IMR-90 (cell line): ENCODE measurements around the gene KIAA0040. TPM values are rescaled to one million over a fixed set of nuclear protein-coding genes. Genes with fewer than 3 reads are reported as not detected.

ENCODE experiments used
- ATAC-seq: fragments of 200-7000 bp; cut with Tn5 transposase; 2 replicates; pipeline ENCODE4 v1.9.1; 2020; ENCODE audit warnings: low read depth, mild to moderate bottlenecking, moderate library complexity
- BruUV-seq: library from RNA; stranded (reverse); fragments of 400-500 nt; replicated peaks from 2 replicates; lab custom pipeline; 2021; lab: Mats Ljungman, UMichigan
- CTCF ChIA-PET: fragments of 300-600 bp; formaldehyde crosslinking; extraction: SDS; loops from one replicate; lab custom pipeline; 2021; ENCODE audit warnings: antibody characterized with exemption; lab: Yijun Ruan, JAX
- POLR2A ChIA-PET: fragments of 300-600 bp; sonication (Branson Sonifier 250); formaldehyde crosslinking; loops from one replicate; lab custom pipeline; 2022; ENCODE audit warnings: antibody characterized with exemption; ENCODE audit not compliant: unreplicated experiment; lab: Charles Lee
- DNase-seq: peaks from one replicate; pipeline ENCODE4 v3.0.0; 2013
- H2AFZ ChIP-seq: replicated peaks from 2 replicates; pipeline ENCODE3; 2013; ENCODE audit warnings: low read length, mild to moderate bottlenecking; ENCODE audit not compliant: poor library complexity
- H2AK5ac ChIP-seq: 2 replicates; pipeline ENCODE4 v1.6.1; 2013; ENCODE audit warnings: low read depth, low read length, inconsistent platforms
- H2AK9ac ChIP-seq: replicated peaks from 2 replicates; pipeline ENCODE3; 2013; ENCODE audit warnings: mild to moderate bottlenecking, low read depth, low read length, moderate library complexity; ENCODE audit not compliant: poor library complexity
- H2BK120ac ChIP-seq: 2 replicates; pipeline ENCODE4 v1.6.1; 2013; ENCODE audit warnings: low read depth, low read length, inconsistent platforms
- H2BK15ac ChIP-seq: 3 replicates; pipeline ENCODE4 v1.6.1; 2013; ENCODE audit warnings: low read depth, low read length, inconsistent platforms
- H2BK20ac ChIP-seq: 2 replicates; pipeline ENCODE4 v1.6.1; 2013; ENCODE audit warnings: low read depth, mild to moderate bottlenecking, inconsistent platforms, low read length, moderate library complexity
- H2BK5ac ChIP-seq: 2 replicates; pipeline ENCODE4 v1.6.1; 2013; ENCODE audit warnings: mild to moderate bottlenecking, low read depth, low read length, inconsistent platforms; ENCODE audit not compliant: poor library complexity, severe bottlenecking
- H3K14ac ChIP-seq: replicated peaks from 2 replicates; pipeline ENCODE4 v1.6.1; 2013; ENCODE audit warnings: low read depth, low read length, inconsistent platforms
- H3K18ac ChIP-seq: 2 replicates; pipeline ENCODE4 v1.6.1; 2013; ENCODE audit warnings: low read depth, low read length, control low read depth
- H3K23ac ChIP-seq: 2 replicates; pipeline ENCODE4 v1.6.1; 2013; ENCODE audit warnings: low read depth, low read length, inconsistent platforms
- H3K27ac ChIP-seq: 2 replicates; pipeline ENCODE4 v1.5.1; 2013; ENCODE audit warnings: mild to moderate bottlenecking, control low read depth, low read length; ENCODE audit not compliant: insufficient read depth
- H3K27me3 ChIP-seq: 2 replicates; pipeline ENCODE4 v1.6.1; 2013; ENCODE audit warnings: low read length; ENCODE audit not compliant: control insufficient read depth, insufficient read depth
- H3K36me3 ChIP-seq: 2 replicates; pipeline ENCODE4 v1.6.1; 2013; ENCODE audit warnings: low read length, mixed read lengths; ENCODE audit not compliant: control insufficient read depth, insufficient read depth
- H3K4ac ChIP-seq: 2 replicates; pipeline ENCODE4 v1.6.1; 2013; ENCODE audit warnings: low read depth, low read length, inconsistent platforms
- H3K4me1 ChIP-seq: 2 replicates; pipeline ENCODE4 v1.6.1; 2013; ENCODE audit warnings: low read length, mixed read lengths; ENCODE audit not compliant: control insufficient read depth, insufficient read depth
- H3K4me2 ChIP-seq: 2 replicates; pipeline ENCODE4 v1.6.1; 2013; ENCODE audit warnings: low read depth, mild to moderate bottlenecking, control low read depth, low read length, moderate library complexity
- H3K4me3 ChIP-seq: 2 replicates; pipeline ENCODE4 v1.5.1; 2013; ENCODE audit warnings: low read depth, mild to moderate bottlenecking, control low read depth, low read length, moderate library complexity; ENCODE audit not compliant: insufficient read depth
- H3K56ac ChIP-seq: 2 replicates; pipeline ENCODE4 v1.6.1; 2013; ENCODE audit warnings: low read length, inconsistent platforms; ENCODE audit not compliant: insufficient read depth; ENCODE audit errors: extremely low read depth
- H3K79me1 ChIP-seq, 2 experiments: 2 replicates each; pipeline ENCODE4 v1.6.1; 2013; ENCODE audit warnings: low read length in 2 of 2, inconsistent platforms in 1 of 2, low read depth in 1 of 2
- H3K9ac ChIP-seq: 2 replicates; pipeline ENCODE4 v1.6.1; 2013; ENCODE audit warnings: low read depth, low read length, control low read depth
- H3K9me1 ChIP-seq: 2 replicates; pipeline ENCODE4 v1.6.1; 2013; ENCODE audit warnings: low read length, inconsistent platforms; ENCODE audit not compliant: insufficient read depth
- H3K9me3 ChIP-seq: 2 replicates; pipeline ENCODE4 v1.6.1; 2013; ENCODE audit warnings: low read length; ENCODE audit not compliant: control insufficient read depth, insufficient read depth
- H4K20me1 ChIP-seq: 2 replicates; pipeline ENCODE4 v1.6.1; 2013; ENCODE audit warnings: low read length, inconsistent platforms; ENCODE audit not compliant: insufficient read depth
- H4K5ac ChIP-seq: 2 replicates; pipeline ENCODE4 v1.6.1; 2013; ENCODE audit warnings: mild to moderate bottlenecking, low read depth, low read length, control low read depth
- H4K8ac ChIP-seq, 2 experiments: 2 replicates each; pipeline ENCODE4 v1.6.1; 2013; ENCODE audit warnings: low read depth in 2 of 2, low read length in 2 of 2, control low read depth in 1 of 2, inconsistent platforms in 1 of 2
- H4K91ac ChIP-seq: 2 replicates; pipeline ENCODE4 v1.6.1; 2013; ENCODE audit warnings: low read depth, low read length, inconsistent platforms; ENCODE audit not compliant: insufficient read depth
- NFE2L2 ChIP-seq: fragments of 150-350 bp; IDR thresholded peaks from 2 replicates; pipeline ENCODE4 v1.6.1; 2016; ENCODE audit warnings: low read depth, mild to moderate bottlenecking, low read length
- WGBS, 2 experiments: methylation state at CpG; one replicate each; pipeline versions ENCODE4 v1.1.5 to v1.1.7; 2013; ENCODE audit warnings: missing lambda C conversion rate in 2 of 2; ENCODE audit not compliant: insufficient read length in 1 of 2; ENCODE audit errors: extremely low coverage in 2 of 2; 5-methylcytosine and 5-hydroxymethylcytosine counted together
- dilution Hi-C: fragments of 300-500 bp; cut with HindIII; formaldehyde crosslinking; loops from one replicate; pipeline ENCODE4 v1.14.3; 2018; ENCODE audit warnings: low sequenced_read_pairs; ENCODE audit not compliant: unreplicated experiment
- in situ Hi-C: fragments of 300-500 bp; cut with MboI; formaldehyde crosslinking; loops from 3 replicates; pipeline ENCODE4 v1.14.3; 2019; ENCODE audit warnings: low sequenced_read_pairs, inconsistent platforms, mixed read lengths
- intact Hi-C: fragments of 100-400 bp; cut with micrococcal nuclease; formaldehyde crosslinking; loops from 2 replicates; pipeline ENCODE4 v1.10.0; 2022
- polyA plus RNA-seq, 3 experiments: library from polyadenylated mRNA; depleted of rRNA; stranded (reverse); fragments of >200 nt; gene quantifications; 2 replicates each; pipeline ENCODE4 v1.2.3, GENCODE V29; 2012; ENCODE audit warnings: low replicate concordance in 1 of 3
- total RNA-seq: library from RNA; depleted of rRNA; stranded (reverse); fragments of >200 nt; gene quantifications from 2 replicates; pipeline ENCODE4 v1.2.3, GENCODE V29; 2012

Gene KIAA0040
- total and polyA plus RNA-seq, 2 of the 4 experiments (the other 2 are of a cell fraction): 0.05 to 0.18 TPM

GRCh38 chr1:175167861-175168260, 24.7 kb downstream of the KIAA0040 start:
- ATAC-seq: no peak
- no peak overlapping the region for H2BK120ac ChIP-seq
- no peak overlapping the region for H3K14ac ChIP-seq
- H2BK15ac ChIP-seq: no peak overlapping the region
- H3K9me1 ChIP-seq: no peaks in the 10 kb centered on the region
- H4K5ac ChIP-seq: no peak overlapping the region
- POLR2A ChIA-PET: no interaction called here
- in situ Hi-C loops: loop anchor here (25.0 kb wide), 1 partner anchor 1694 kb away; no protein-coding TSS in a partner anchor
- dilution Hi-C loops: no loop called here
- no peaks in the 10 kb centered on the region for H3K79me1 ChIP-seq
- no peak overlapping the region for H2AK5ac ChIP-seq
- WGBS, 2 experiments: no CpG with 5 or more reads among the region's 2 CpGs
- H2AK9ac ChIP-seq: no peak overlapping the region
- no TSS peak for BruUV-seq
- no peak overlapping the region for H3K4me2 ChIP-seq
- no peak for DNase-seq
- no peak overlapping the region for H3K9ac ChIP-seq
- H4K91ac ChIP-seq: no peak overlapping the region
- no peak overlapping the region for H2BK20ac ChIP-seq
- no peak overlapping the region for H3K4ac ChIP-seq
- H3K27me3 ChIP-seq: no peaks in the 10 kb centered on the region
- no peaks in the 10 kb centered on the region for H3K4me1 ChIP-seq
- no peak overlapping the region for H2BK5ac ChIP-seq
- intact Hi-C loops: no loop called here
- H2AFZ ChIP-seq: no peak overlapping the region
- no peak for TF ChIP-seq NFE2L2
- no peaks in the 10 kb centered on the region for H3K9me3 ChIP-seq
- no peak overlapping the region for H4K8ac ChIP-seq
- no peaks in the 10 kb centered on the region for H4K20me1 ChIP-seq
- H3K56ac ChIP-seq: no peak overlapping the region
- no peak overlapping the region for H3K23ac ChIP-seq
- no peaks in the 10 kb centered on the region for H3K36me3 ChIP-seq
- no peak overlapping the region for H3K18ac ChIP-seq
- no peak overlapping the region for H3K27ac ChIP-seq
- CTCF ChIA-PET: no interaction called here
- H3K4me3 ChIP-seq: no peak overlapping the region
